ENCODE measurements around the gene ISG15. TPM values are rescaled to one million over a fixed set of nuclear protein-coding genes. Genes with fewer than 3 reads are reported as not detected.

The ISG15 gene
- total RNA-seq, 2 donors from 2014 or later: 46.6 to 48.4 TPM

DNA sequence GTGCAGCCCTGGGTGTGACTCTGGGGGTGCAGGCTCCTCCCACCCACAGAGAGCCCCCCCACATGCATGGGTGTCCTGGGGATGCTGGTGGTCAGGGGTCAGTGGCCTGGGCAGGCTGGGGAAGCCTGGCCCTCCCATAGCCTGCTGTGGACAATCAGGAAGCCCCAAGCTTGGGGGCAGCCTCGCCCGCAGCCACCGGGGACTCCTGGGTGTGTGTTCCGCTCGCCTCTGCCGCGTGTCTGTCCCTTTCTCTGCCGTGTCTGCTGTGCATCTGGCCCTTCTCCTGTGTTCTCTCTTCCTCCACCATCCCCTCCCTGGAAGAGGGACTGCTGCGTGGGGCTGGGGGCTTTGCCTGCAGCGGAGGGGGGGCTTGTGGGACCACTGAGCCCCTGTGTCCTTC, 29.5 kb downstream of the ISG15 start:
- no peak overlapping the region for H3K9ac ChIP-seq (ENCODE audit: extremely low read depth, low read length, poor library complexity, severe bottlenecking)
- Mint-ChIP-seq H3K9me3 (no peaks in the 10 kb centered on the region), H3K27me3 (ENCODE audit: insufficient read depth) (peaks cover 29% of the 10 kb centered on the region), H3K36me3 (ENCODE audit: low read depth) (peaks cover 43% of the 10 kb centered on the region), H3K4me3 (no peak overlapping the region), H3K27ac (no peak overlapping the region), H3K4me1 (peaks cover 6% of the 10 kb centered on the region)
- H3K27ac ChIP-seq (ENCODE audit: low read depth, low read length): no peak overlapping the region
- peaks cover 23% of the 10 kb centered on the region for H3K27me3 ChIP-seq (ENCODE audit: control insufficient read depth, insufficient read depth, low read length, poor library complexity, severe bottlenecking)
- 87 to 96% methylated on average over 5 to 10 of the region's 10 CpGs for WGBS, 2 experiments (ENCODE audit: insufficient coverage in 1 of 2, insufficient read length in 1 of 2)
- no peaks in the 10 kb centered on the region for H3K4me1 ChIP-seq (ENCODE audit: control insufficient read depth, insufficient read depth, low read length)
- no peaks in the 10 kb centered on the region for H3K9me3 ChIP-seq (ENCODE audit: control insufficient read depth, low read length)
- DNase-seq: no peak
- H3K4me3 ChIP-seq (ENCODE audit: low read length): no peak overlapping the region
- TF ChIP-seq, protein P1, sequence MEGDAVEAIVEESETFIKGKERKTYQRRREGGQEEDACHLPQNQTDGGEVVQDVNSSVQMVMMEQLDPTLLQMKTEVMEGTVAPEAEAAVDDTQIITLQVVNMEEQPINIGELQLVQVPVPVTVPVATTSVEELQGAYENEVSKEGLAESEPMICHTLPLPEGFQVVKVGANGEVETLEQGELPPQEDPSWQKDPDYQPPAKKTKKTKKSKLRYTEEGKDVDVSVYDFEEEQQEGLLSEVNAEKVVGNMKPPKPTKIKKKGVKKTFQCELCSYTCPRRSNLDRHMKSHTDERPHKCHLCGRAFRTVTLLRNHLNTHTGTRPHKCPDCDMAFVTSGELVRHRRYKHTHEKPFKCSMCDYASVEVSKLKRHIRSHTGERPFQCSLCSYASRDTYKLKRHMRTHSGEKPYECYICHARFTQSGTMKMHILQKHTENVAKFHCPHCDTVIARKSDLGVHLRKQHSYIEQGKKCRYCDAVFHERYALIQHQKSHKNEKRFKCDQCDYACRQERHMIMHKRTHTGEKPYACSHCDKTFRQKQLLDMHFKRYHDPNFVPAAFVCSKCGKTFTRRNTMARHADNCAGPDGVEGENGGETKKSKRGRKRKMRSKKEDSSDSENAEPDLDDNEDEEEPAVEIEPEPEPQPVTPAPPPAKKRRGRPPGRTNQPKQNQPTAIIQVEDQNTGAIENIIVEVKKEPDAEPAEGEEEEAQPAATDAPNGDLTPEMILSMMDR (conservative IDR thresholded peaks at IDR 0.05): no peak
- peaks cover 29% of the 10 kb centered on the region for H3K36me3 ChIP-seq (ENCODE audit: control insufficient read depth, insufficient read depth, low read length)

DNA sequence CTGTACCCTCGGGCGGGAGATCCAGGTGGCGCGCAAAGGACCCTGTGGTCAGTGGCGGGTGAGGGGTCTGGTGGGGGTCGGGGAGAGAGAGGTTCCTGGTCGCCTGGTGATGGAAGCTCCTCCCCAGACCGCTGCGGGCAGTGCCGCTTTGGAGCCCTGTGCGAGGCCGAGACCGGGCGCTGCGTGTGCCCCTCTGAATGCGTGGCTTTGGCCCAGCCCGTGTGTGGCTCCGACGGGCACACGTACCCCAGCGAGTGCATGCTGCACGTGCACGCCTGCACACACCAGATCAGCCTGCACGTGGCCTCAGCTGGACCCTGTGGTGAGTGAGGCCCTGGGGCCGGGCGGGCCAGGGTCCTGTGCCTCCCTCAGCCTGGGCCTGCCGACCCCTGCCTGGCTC, 30.1 kb downstream of the ISG15 start:
- 96 to 99% methylated on average over 20 to 27 of the region's 27 CpGs for WGBS, 2 experiments (ENCODE audit: insufficient coverage in 1 of 2, insufficient read length in 1 of 2)
- no peak overlapping the region for H3K27ac Mint-ChIP-seq
- TF ChIP-seq, protein P1 (conservative IDR thresholded peaks at IDR 0.05): no peak
- peaks cover 29% of the 10 kb centered on the region for H3K36me3 ChIP-seq (ENCODE audit: control insufficient read depth, insufficient read depth, low read length)
- H3K27me3 ChIP-seq (ENCODE audit: control insufficient read depth, insufficient read depth, low read length, poor library complexity, severe bottlenecking): peaks cover 18% of the 10 kb centered on the region
- peaks cover 24% of the 10 kb centered on the region for H3K27me3 Mint-ChIP-seq (ENCODE audit: insufficient read depth)
- H3K27ac ChIP-seq (ENCODE audit: low read depth, low read length): no peak overlapping the region
- DNase-seq: no peak
- H3K9ac ChIP-seq (ENCODE audit: extremely low read depth, low read length, poor library complexity, severe bottlenecking): no peak overlapping the region
- no peaks in the 10 kb centered on the region for H3K4me1 ChIP-seq (ENCODE audit: control insufficient read depth, insufficient read depth, low read length)
- peaks cover 39% of the 10 kb centered on the region for H3K36me3 Mint-ChIP-seq (ENCODE audit: low read depth)
- H3K4me3 Mint-ChIP-seq: no peak overlapping the region
- no peak overlapping the region for H3K4me3 ChIP-seq (ENCODE audit: low read length)
- H3K4me1 Mint-ChIP-seq: peaks cover 6% of the 10 kb centered on the region
- H3K9me3 Mint-ChIP-seq: no peaks in the 10 kb centered on the region
- no peaks in the 10 kb centered on the region for H3K9me3 ChIP-seq (ENCODE audit: control insufficient read depth, low read length)

DNA sequence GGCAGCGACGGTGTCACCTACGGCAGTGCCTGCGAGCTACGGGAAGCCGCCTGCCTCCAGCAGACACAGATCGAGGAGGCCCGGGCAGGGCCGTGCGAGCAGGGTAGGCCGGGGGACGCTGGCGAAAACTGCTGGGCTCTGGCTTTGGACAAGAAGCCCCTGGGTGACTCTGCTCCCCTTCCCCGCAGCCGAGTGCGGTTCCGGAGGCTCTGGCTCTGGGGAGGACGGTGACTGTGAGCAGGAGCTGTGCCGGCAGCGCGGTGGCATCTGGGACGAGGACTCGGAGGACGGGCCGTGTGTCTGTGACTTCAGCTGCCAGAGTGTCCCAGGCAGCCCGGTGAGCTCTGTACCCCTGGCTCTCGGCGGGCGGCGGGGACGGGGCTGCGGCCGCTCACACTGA, 30.6 kb downstream of the ISG15 start:
- peaks cover 4% of the 10 kb centered on the region for H3K4me1 Mint-ChIP-seq
- Histone ChIP-seq H3K27ac (ENCODE audit: low read depth, low read length) (no peak overlapping the region), H3K4me3 (ENCODE audit: low read length) (no peak overlapping the region), H3K36me3 (ENCODE audit: control insufficient read depth, insufficient read depth, low read length) (peaks cover 29% of the 10 kb centered on the region), H3K9ac (ENCODE audit: extremely low read depth, low read length, poor library complexity, severe bottlenecking) (no peak overlapping the region), H3K9me3 (ENCODE audit: control insufficient read depth, low read length) (no peaks in the 10 kb centered on the region), H3K4me1 (ENCODE audit: control insufficient read depth, insufficient read depth, low read length) (no peaks in the 10 kb centered on the region), H3K27me3 (ENCODE audit: control insufficient read depth, insufficient read depth, low read length, poor library complexity, severe bottlenecking) (peaks cover 12% of the 10 kb centered on the region)
- no peak overlapping the region for H3K4me3 Mint-ChIP-seq
- no peak overlapping the region for H3K27ac Mint-ChIP-seq
- 95 to 96% methylated on average over 28 to 33 of the region's 33 CpGs for WGBS, 2 experiments (ENCODE audit: insufficient coverage in 1 of 2, insufficient read length in 1 of 2)
- TF ChIP-seq, protein P1 (conservative IDR thresholded peaks at IDR 0.05): no peak
- peaks cover 19% of the 10 kb centered on the region for H3K27me3 Mint-ChIP-seq (ENCODE audit: insufficient read depth)
- H3K36me3 Mint-ChIP-seq (ENCODE audit: low read depth): peaks cover 34% of the 10 kb centered on the region
- no peak for DNase-seq
- H3K9me3 Mint-ChIP-seq: no peaks in the 10 kb centered on the region

All from endodermal cell (in vitro differentiated cells).